ENCODE data around the gene FMNL3. TPM values are rescaled to one million over a fixed set of nuclear protein-coding genes. Genes with fewer than 3 reads are reported as not detected.

The FMNL3 gene
- total RNA-seq, 1 donor from 2014 or later = 17.3 TPM

- H3K27ac ChIP-seq = no peak overlapping the region
- H3K9ac ChIP-seq = no peak overlapping the region
- no peak overlapping the region for H3K4me3 ChIP-seq
- no peak overlapping the region for H2AFZ ChIP-seq (replicated peaks)
- no peaks in the 10 kb centered on the region for H3K9me3 ChIP-seq (ENCODE audit: low read depth)
- no peak overlapping the region for H3K27ac Mint-ChIP-seq
- H3K27me3 Mint-ChIP-seq (ENCODE audit: insufficient read depth, low read depth) = no peaks in the 10 kb centered on the region
- TF ChIP-seq EZH2 (IDR thresholded peaks at IDR 0.05) (no peak), EZH2phosphoT487 (IDR thresholded peaks at IDR 0.05) (no peak)
- TF ChIP-seq, protein P1, sequence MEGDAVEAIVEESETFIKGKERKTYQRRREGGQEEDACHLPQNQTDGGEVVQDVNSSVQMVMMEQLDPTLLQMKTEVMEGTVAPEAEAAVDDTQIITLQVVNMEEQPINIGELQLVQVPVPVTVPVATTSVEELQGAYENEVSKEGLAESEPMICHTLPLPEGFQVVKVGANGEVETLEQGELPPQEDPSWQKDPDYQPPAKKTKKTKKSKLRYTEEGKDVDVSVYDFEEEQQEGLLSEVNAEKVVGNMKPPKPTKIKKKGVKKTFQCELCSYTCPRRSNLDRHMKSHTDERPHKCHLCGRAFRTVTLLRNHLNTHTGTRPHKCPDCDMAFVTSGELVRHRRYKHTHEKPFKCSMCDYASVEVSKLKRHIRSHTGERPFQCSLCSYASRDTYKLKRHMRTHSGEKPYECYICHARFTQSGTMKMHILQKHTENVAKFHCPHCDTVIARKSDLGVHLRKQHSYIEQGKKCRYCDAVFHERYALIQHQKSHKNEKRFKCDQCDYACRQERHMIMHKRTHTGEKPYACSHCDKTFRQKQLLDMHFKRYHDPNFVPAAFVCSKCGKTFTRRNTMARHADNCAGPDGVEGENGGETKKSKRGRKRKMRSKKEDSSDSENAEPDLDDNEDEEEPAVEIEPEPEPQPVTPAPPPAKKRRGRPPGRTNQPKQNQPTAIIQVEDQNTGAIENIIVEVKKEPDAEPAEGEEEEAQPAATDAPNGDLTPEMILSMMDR (IDR thresholded peaks at IDR 0.05) = peak; percentile 6
- H3K4me1 Mint-ChIP-seq = peaks cover 7% of the 10 kb centered on the region
- peaks cover 3% of the 10 kb centered on the region for H3F3A ChIP-seq (ENCODE audit: low read depth)
- H3K4me2 ChIP-seq = no peak overlapping the region
- peaks cover 23% of the 10 kb centered on the region for H3K79me2 ChIP-seq (ENCODE audit: low read depth)
- H3K36me3 ChIP-seq = no peaks in the 10 kb centered on the region
- peaks cover 3% of the 10 kb centered on the region for H3K36me3 Mint-ChIP-seq
- H4K20me1 ChIP-seq (ENCODE audit: low read depth) = peaks cover 40% of the 10 kb centered on the region
- no peak for DNase-seq (ENCODE audit: low spot score)
- H3K4me3 Mint-ChIP-seq = no peak overlapping the region
- peaks cover 23% of the 10 kb centered on the region for H3K4me1 ChIP-seq
- H3K9me3 Mint-ChIP-seq = no peaks in the 10 kb centered on the region
- no peaks in the 10 kb centered on the region for H3K27me3 ChIP-seq
Observed at GRCh38 chr12:49687941-49688340, 19.3 kb downstream of the FMNL3 start.

DNA sequence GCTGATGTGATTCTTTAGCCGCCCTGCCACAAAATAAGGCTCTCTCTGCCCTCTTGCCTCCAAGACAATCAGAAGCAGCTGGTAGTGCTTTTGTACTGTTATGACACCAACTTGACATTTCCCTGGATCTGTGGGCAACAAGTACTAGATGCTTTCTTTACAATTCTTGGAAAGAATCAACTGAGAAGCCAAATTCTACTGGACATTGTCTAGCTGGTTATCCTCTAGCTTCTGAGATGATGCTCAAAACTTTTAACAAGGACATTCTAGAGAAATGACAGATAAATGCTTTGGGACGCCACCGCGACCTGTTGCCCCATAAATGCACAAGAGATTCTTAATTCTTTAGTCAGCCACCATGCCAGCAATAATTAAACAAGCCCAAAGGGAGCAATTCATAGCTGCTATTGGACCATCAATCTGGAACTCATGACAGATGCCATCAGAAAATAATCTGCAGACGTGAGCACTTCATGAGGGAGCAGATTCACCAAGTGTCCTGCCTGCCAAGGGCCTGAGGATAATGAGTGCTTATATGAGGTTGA is 22.8 kb downstream of the FMNL3 start:
- peaks cover 13% of the 10 kb centered on the region for H3K4me1 ChIP-seq
- H3K27me3 ChIP-seq = no peaks in the 10 kb centered on the region
- peaks cover 35% of the 10 kb centered on the region for H4K20me1 ChIP-seq (ENCODE audit: low read depth)
- H3K4me2 ChIP-seq = no peak overlapping the region
- no peaks in the 10 kb centered on the region for H3K9me3 Mint-ChIP-seq
- H3K9ac ChIP-seq = no peak overlapping the region
- no peak for TF ChIP-seq EZH2phosphoT487 (IDR thresholded peaks at IDR 0.05)
- TF ChIP-seq, protein P1 (IDR thresholded peaks at IDR 0.05) = no peak
- no peak for TF ChIP-seq EZH2 (IDR thresholded peaks at IDR 0.05)
- no peak overlapping the region for H3K27ac Mint-ChIP-seq
- no peak overlapping the region for H3K4me3 ChIP-seq
- H3K36me3 Mint-ChIP-seq = peaks cover 3% of the 10 kb centered on the region
- peaks cover 25% of the 10 kb centered on the region for H3K79me2 ChIP-seq (ENCODE audit: low read depth)
- H3K36me3 ChIP-seq = no peaks in the 10 kb centered on the region
- DNase-seq (ENCODE audit: low spot score) = no peak
- no peaks in the 10 kb centered on the region for H3K9me3 ChIP-seq (ENCODE audit: low read depth)
- no peak overlapping the region for H2AFZ ChIP-seq (replicated peaks)
- H3K4me3 Mint-ChIP-seq = no peak overlapping the region
- peaks cover 3% of the 10 kb centered on the region for H3K4me1 Mint-ChIP-seq
- H3F3A ChIP-seq (ENCODE audit: low read depth) = no peaks in the 10 kb centered on the region
- no peak overlapping the region for H3K27ac ChIP-seq
- no peaks in the 10 kb centered on the region for H3K27me3 Mint-ChIP-seq (ENCODE audit: insufficient read depth, low read depth)

GRCh38 chr12:49683599-49684309 is 23.5 kb downstream of the FMNL3 start:
- Histone ChIP-seq H3K27me3 (no peaks in the 10 kb centered on the region), H4K20me1 (ENCODE audit: low read depth) (peaks cover 33% of the 10 kb centered on the region), H3K4me1 (peaks cover 13% of the 10 kb centered on the region), H3F3A (ENCODE audit: low read depth) (no peaks in the 10 kb centered on the region), H3K27ac (no peak overlapping the region), H3K4me3 (no peak overlapping the region), H2AFZ (replicated peaks) (no peak overlapping the region), H3K79me2 (ENCODE audit: low read depth) (peaks cover 25% of the 10 kb centered on the region), H3K36me3 (no peaks in the 10 kb centered on the region), H3K9ac (no peak overlapping the region), H3K9me3 (ENCODE audit: low read depth) (no peaks in the 10 kb centered on the region), H3K4me2 (no peak overlapping the region)
- Mint-ChIP-seq H3K27me3 (ENCODE audit: insufficient read depth, low read depth) (no peaks in the 10 kb centered on the region), H3K27ac (no peak overlapping the region), H3K4me3 (no peak overlapping the region), H3K9me3 (no peaks in the 10 kb centered on the region), H3K4me1 (peaks cover 3% of the 10 kb centered on the region), H3K36me3 (peaks cover 3% of the 10 kb centered on the region)
- no peak for DNase-seq (ENCODE audit: low spot score)
- TF ChIP-seq EZH2phosphoT487 (IDR thresholded peaks at IDR 0.05) = no peak
- TF ChIP-seq, protein P1 (IDR thresholded peaks at IDR 0.05) = no peak
- no peak for TF ChIP-seq EZH2 (IDR thresholded peaks at IDR 0.05)

All from neural progenitor cell (in vitro differentiated cells).